Neural progenitor cell (in vitro differentiated cells): ENCODE results near the gene ASIC2.

ENCODE experiments used
- CTCF ChIP-seq: fragments of 200-600 bp; sonication (generic); IDR thresholded peaks from 2 replicates; pipeline ENCODE4 v1.5.1; 2017; ENCODE audit warnings: antibody characterized with exemption, mild to moderate bottlenecking
- EZH2 ChIP-seq: fragments of 200-600 bp; sonication (generic); IDR thresholded peaks from 2 replicates; pipeline ENCODE4 v1.6.1; 2017; ENCODE audit warnings: antibody characterized with exemption, mild to moderate bottlenecking, moderate library complexity
- EZH2phosphoT487 ChIP-seq: fragments of 200-600 bp; sonication (generic); IDR thresholded peaks from 2 replicates; pipeline ENCODE4 v1.6.1; 2017; ENCODE audit warnings: antibody characterized with exemption

GRCh38 chr17:33263396-33263795 is 29.7 kb downstream of the ASIC2 start:
- TF ChIP-seq CTCF (no peak), EZH2 (no peak), EZH2phosphoT487 (no peak)
